ENCODE results near the gene RANBP9. TPM values are rescaled to one million over a fixed set of nuclear protein-coding genes. Genes with fewer than 3 reads are reported as not detected.

The RANBP9 gene
- total RNA-seq, 1 donor from 2014 or later = 64.7 TPM

DNA sequence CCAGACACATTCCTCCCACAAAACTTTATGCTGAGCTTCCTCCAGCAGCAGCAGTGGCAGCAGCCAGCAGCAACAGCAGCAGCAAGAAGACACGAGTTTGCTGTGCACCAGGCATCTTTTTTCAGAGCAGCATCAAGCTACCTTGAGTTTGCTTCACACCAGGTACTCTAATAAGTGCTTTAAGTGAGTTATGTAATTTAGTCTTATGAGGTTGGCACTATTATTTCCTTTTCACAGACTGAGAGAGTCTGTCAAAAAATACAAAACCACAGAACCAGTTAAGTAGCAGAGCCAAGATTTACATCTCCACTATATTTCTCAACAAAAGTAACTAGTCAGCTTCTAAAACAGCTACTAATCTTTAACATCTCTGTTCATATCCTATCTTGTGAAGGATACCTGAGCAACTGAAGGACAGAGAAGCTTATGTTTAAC, 23.7 kb downstream of the RANBP9 start:
- no peaks in the 10 kb centered on the region for H3K27me3 Mint-ChIP-seq (ENCODE audit: unreplicated experiment)
- H3K4me3 Mint-ChIP-seq (ENCODE audit: unreplicated experiment) = no peak overlapping the region
- peaks cover 19% of the 10 kb centered on the region for H3K4me1 Mint-ChIP-seq (ENCODE audit: unreplicated experiment)
- no peaks in the 10 kb centered on the region for H3K9me3 Mint-ChIP-seq (ENCODE audit: unreplicated experiment)
- TF ChIP-seq, protein P1, sequence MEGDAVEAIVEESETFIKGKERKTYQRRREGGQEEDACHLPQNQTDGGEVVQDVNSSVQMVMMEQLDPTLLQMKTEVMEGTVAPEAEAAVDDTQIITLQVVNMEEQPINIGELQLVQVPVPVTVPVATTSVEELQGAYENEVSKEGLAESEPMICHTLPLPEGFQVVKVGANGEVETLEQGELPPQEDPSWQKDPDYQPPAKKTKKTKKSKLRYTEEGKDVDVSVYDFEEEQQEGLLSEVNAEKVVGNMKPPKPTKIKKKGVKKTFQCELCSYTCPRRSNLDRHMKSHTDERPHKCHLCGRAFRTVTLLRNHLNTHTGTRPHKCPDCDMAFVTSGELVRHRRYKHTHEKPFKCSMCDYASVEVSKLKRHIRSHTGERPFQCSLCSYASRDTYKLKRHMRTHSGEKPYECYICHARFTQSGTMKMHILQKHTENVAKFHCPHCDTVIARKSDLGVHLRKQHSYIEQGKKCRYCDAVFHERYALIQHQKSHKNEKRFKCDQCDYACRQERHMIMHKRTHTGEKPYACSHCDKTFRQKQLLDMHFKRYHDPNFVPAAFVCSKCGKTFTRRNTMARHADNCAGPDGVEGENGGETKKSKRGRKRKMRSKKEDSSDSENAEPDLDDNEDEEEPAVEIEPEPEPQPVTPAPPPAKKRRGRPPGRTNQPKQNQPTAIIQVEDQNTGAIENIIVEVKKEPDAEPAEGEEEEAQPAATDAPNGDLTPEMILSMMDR (IDR thresholded peaks at IDR 0.05; ENCODE audit: unreplicated experiment) = no peak
- H3K27ac Mint-ChIP-seq (ENCODE audit: unreplicated experiment) = no peak overlapping the region
- no peak for DNase-seq (ENCODE audit: low spot score)
- peaks cover 19% of the 10 kb centered on the region for H3K36me3 Mint-ChIP-seq (ENCODE audit: low read depth, unreplicated experiment)

DNA sequence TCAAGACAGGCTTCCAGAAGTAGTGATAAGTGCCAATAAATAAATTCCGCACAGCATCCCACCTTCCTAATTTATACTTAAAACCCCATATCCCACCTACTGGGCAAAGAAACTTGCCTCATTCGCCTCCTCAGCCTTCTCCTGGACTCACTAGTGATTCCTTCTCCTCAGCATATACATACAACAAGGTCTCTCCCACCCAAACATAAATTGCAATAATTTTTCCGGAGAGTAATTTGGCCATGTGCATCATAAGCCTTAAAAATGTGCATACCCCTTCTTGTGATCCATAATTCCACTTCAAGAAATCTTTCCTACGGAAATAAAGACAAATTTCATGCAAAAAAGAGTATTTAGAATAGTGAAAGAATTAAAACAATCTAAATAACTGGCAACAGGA, 26.8 kb downstream of the RANBP9 start:
- Mint-ChIP-seq H3K27ac (ENCODE audit: unreplicated experiment) (no peak overlapping the region), H3K36me3 (ENCODE audit: low read depth, unreplicated experiment) (peaks cover 23% of the 10 kb centered on the region), H3K4me3 (ENCODE audit: unreplicated experiment) (no peak overlapping the region), H3K27me3 (ENCODE audit: unreplicated experiment) (no peaks in the 10 kb centered on the region), H3K9me3 (ENCODE audit: unreplicated experiment) (no peaks in the 10 kb centered on the region), H3K4me1 (ENCODE audit: unreplicated experiment) (peaks cover 20% of the 10 kb centered on the region)
- no peak for DNase-seq (ENCODE audit: low spot score)
- TF ChIP-seq, protein P1 (IDR thresholded peaks at IDR 0.05; ENCODE audit: unreplicated experiment) = no peak

DNA sequence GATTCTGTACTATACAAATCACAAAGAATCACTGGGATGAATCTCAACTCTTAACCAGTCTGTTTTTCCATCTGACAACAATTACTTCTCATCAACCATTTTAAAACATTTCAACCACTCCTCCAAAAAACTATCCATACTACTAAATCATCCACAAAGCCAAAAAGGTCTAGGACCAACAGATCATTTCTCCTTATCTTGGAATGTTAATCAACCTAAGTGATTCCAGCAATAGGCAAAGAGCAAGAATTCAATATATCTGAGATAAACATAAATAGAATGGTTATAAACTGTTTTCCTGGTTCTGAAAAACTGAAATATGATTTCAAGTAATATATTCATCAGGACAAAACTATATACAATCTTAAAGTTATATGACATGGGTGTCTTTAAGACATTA, 28.6 kb downstream of the RANBP9 start:
- Mint-ChIP-seq H3K4me1 (ENCODE audit: unreplicated experiment) (peaks cover 24% of the 10 kb centered on the region), H3K9me3 (ENCODE audit: unreplicated experiment) (no peaks in the 10 kb centered on the region), H3K27ac (ENCODE audit: unreplicated experiment) (no peak overlapping the region), H3K27me3 (ENCODE audit: unreplicated experiment) (no peaks in the 10 kb centered on the region), H3K36me3 (ENCODE audit: low read depth, unreplicated experiment) (peaks cover 17% of the 10 kb centered on the region), H3K4me3 (ENCODE audit: unreplicated experiment) (no peak overlapping the region)
- no peak for DNase-seq (ENCODE audit: low spot score)
- TF ChIP-seq, protein P1 (IDR thresholded peaks at IDR 0.05; ENCODE audit: unreplicated experiment) = no peak

DNA sequence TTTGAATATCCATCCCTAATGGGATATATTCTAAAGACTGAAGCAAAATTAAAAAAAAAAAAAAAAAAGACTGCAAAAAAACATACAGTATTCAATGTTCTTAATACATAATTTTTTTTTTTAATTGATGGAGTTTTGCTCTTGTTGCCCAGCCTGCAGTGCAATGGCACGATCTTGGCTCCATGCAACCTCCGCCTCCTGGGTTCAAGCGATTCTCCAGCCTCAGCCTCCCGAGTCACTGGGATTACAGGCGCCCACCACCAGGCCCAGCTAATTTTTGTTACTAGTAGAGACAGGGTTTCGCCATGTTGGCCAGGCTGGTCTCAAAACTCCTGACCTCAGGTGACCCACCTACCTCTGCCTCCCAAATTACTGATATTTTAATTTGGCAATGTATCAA, 29.3 kb downstream of the RANBP9 start:
- Mint-ChIP-seq H3K36me3 (ENCODE audit: low read depth, unreplicated experiment) (peaks cover 11% of the 10 kb centered on the region), H3K9me3 (ENCODE audit: unreplicated experiment) (no peaks in the 10 kb centered on the region), H3K4me3 (ENCODE audit: unreplicated experiment) (no peak overlapping the region), H3K27ac (ENCODE audit: unreplicated experiment) (no peak overlapping the region), H3K4me1 (ENCODE audit: unreplicated experiment) (peaks cover 24% of the 10 kb centered on the region), H3K27me3 (ENCODE audit: unreplicated experiment) (no peaks in the 10 kb centered on the region)
- no peak for DNase-seq (ENCODE audit: low spot score)
- TF ChIP-seq, protein P1 (IDR thresholded peaks at IDR 0.05; ENCODE audit: unreplicated experiment) = no peak

DNA sequence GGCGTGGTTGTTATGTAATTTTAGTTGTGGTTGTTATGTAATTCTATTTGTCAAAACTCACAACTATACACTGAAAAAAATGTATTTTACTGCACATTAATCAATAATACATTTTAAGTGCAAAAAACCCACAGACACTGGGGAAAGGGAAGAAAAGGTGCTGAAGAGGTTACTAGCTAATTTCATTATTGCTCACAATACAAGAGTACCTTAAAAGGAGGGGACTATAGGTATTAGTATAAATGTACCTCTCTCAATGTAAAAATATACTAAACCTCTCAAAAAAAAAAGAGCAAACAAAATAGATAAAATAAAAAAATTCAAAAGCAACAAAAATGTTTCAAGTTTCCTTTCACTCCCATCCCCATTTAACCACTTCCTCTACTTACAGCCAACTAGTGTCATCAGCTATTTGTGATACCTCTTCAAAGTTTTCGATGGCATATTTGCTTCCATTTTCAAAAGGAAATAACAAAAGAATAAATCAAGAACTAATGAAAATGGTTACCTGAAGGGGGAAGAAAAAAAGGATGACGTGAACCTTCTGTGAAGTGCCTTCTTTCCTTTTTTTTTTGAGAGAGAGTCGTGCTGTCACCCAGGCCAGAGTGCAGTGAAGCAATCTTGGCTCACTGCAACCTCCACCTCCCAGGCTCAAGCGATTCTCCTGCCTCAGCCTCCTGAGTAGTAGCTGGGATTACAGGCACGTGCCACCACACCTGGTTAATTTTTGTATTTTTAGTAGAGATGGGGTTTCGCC, 30.2 kb downstream of the RANBP9 start:
- Mint-ChIP-seq H3K27me3 (ENCODE audit: unreplicated experiment) (no peaks in the 10 kb centered on the region), H3K4me3 (ENCODE audit: unreplicated experiment) (no peak overlapping the region), H3K4me1 (ENCODE audit: unreplicated experiment) (peaks cover 27% of the 10 kb centered on the region), H3K36me3 (ENCODE audit: low read depth, unreplicated experiment) (peaks cover 5% of the 10 kb centered on the region), H3K27ac (ENCODE audit: unreplicated experiment) (no peak overlapping the region), H3K9me3 (ENCODE audit: unreplicated experiment) (no peaks in the 10 kb centered on the region)
- DNase-seq (ENCODE audit: low spot score) = no peak
- TF ChIP-seq, protein P1 (IDR thresholded peaks at IDR 0.05; ENCODE audit: unreplicated experiment) = no peak

Measured in endothelial cell (in vitro differentiated cells).